Prostate gland (tissue), 2 donors: ENCODE data around the gene AP2M1. TPM values are rescaled to one million over a fixed set of nuclear protein-coding genes. Genes with fewer than 3 reads are reported as not detected.

Experiments
- DNase-seq: peaks from one replicate; pipeline ENCODE4 v3.0.0-alpha.2; 2019; ENCODE audit warnings: low spot score
- H3K27ac ChIP-seq, 2 donors: fragments of 200-600 bp; sonication (generic); 2 replicates each; pipeline ENCODE4 v1.5.1; 2017 to 2019
- H3K27me3 ChIP-seq: fragments of 200-600 bp; sonication (generic); replicated peaks from 2 replicates; pipeline ENCODE4 v1.5.1; 2019; ENCODE audit not compliant: insufficient read depth
- H3K36me3 ChIP-seq, 2 donors: fragments of 200-600 bp; sonication (generic); 1 replicate in 1 of 2; 2 replicates in 1 of 2; pipeline versions ENCODE4 v1.5.1 to v1.8.1; 2017 to 2019
- H3K4me1 ChIP-seq: fragments of 200-600 bp; sonication (generic); replicated peaks from 2 replicates; pipeline ENCODE4 v1.5.1; 2019
- H3K4me3 ChIP-seq, 2 donors: fragments of 200-600 bp; sonication (generic); 2 replicates each; pipeline ENCODE4 v1.5.1; 2017 to 2019
- H3K9me3 ChIP-seq: fragments of 200-600 bp; sonication (generic); 2 replicates; pipeline ENCODE4 v1.5.1; 2017
- POLR2A ChIP-seq: fragments of 450-650 bp; IDR thresholded peaks from one replicate; pipeline ENCODE4 v1.6.1; 2016; ENCODE audit warnings: antibody characterized with exemption, mild to moderate bottlenecking
- POLR2AphosphoS5 ChIP-seq: sonication (generic); formaldehyde crosslinking; IDR thresholded peaks from one replicate; pipeline ENCODE4 v1.6.1; 2017; ENCODE audit warnings: antibody characterized with exemption
- WGBS: methylation state at CpG from one replicate; pipeline ENCODE4 v1.1.5; 2018; 5-methylcytosine and 5-hydroxymethylcytosine counted together
- intact Hi-C: fragments of 100-400 bp; cut with DNase I; formaldehyde crosslinking; loops from one replicate; pipeline ENCODE4 v1.14.2; 2022
- total RNA-seq, 2 donors: library from RNA; depleted of rRNA; stranded (reverse); fragments of >200 nt; gene quantifications; one replicate each; pipeline ENCODE4 v1.1.0, GENCODE V29; 2016
- TF ChIP-seq, protein P1 (sequence below), 4 experiments: fragments of 200-600 bp in 2 of 4; fragments of 450-650 bp in 2 of 4; sonication (generic) in 2 of 4; IDR thresholded peaks; 1 replicate in 3 of 4; 2 replicates in 1 of 4; pipeline ENCODE4 v1.5.1; 2016 to 2019; ENCODE audit warnings: antibody characterized with exemption in 4 of 4, mild to moderate bottlenecking in 2 of 4, moderate library complexity in 2 of 4

Gene AP2M1
- total RNA-seq, 2 donors from 2014 or later, result 183 to 307 TPM

DNA sequence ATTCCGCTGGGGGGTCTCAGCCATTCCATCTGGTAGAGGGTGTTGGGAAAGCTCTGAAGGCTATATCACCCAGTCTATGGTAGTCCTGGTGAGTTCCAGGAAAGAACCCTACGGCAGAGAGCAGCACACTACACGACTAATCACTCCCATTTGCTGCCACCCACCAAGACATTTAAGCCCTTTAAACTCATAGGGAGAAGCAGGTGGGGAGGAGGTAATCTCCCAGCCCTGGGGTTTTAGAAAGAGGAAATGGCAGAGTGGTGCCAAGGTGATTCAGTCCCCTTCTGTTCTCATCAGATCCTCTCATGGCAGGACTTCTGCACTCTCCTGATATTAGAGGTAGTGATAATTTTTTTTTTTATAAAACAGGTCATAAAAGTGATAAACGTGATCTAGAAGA, 44.2 kb downstream of the AP2M1 start:
- 42% methylated on average over 4 of the region's 4 CpGs for WGBS
- H3K27ac ChIP-seq, result no peak overlapping the region
- intact Hi-C loops, result no loop called here
- no peak for DNase-seq
- no peaks in the 10 kb centered on the region for H3K9me3 ChIP-seq
- H3K27me3 ChIP-seq, result no peaks in the 10 kb centered on the region
- H3K4me1 ChIP-seq, result no peaks in the 10 kb centered on the region
- TF ChIP-seq, protein P1, sequence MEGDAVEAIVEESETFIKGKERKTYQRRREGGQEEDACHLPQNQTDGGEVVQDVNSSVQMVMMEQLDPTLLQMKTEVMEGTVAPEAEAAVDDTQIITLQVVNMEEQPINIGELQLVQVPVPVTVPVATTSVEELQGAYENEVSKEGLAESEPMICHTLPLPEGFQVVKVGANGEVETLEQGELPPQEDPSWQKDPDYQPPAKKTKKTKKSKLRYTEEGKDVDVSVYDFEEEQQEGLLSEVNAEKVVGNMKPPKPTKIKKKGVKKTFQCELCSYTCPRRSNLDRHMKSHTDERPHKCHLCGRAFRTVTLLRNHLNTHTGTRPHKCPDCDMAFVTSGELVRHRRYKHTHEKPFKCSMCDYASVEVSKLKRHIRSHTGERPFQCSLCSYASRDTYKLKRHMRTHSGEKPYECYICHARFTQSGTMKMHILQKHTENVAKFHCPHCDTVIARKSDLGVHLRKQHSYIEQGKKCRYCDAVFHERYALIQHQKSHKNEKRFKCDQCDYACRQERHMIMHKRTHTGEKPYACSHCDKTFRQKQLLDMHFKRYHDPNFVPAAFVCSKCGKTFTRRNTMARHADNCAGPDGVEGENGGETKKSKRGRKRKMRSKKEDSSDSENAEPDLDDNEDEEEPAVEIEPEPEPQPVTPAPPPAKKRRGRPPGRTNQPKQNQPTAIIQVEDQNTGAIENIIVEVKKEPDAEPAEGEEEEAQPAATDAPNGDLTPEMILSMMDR (IDR thresholded peaks at IDR 0.05), result no peak
- no peak for TF ChIP-seq POLR2AphosphoS5
- TF ChIP-seq POLR2A, result no peak
- H3K36me3 ChIP-seq, result no peaks in the 10 kb centered on the region
- H3K4me3 ChIP-seq, result no peak overlapping the region

DNA sequence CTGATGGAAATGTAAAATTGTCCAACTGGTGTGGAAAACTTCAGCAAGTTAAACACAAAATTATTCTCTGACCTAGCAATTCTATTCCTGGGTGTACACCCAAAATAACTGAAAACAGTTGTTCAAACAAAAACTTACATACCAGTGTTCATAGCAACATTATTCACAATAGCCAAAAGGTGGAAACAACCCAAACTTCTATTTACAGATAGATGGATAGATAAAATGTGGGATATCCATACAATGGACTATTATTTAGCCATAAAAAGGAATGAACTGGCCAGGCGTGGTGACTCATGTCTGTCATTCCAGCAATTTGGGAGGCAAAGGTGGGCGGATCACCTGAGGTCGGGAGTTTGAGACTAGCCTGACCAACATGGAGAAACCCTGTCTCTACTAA, 47.9 kb downstream of the AP2M1 start:
- no peaks in the 10 kb centered on the region for H3K4me1 ChIP-seq
- no peaks in the 10 kb centered on the region for H3K9me3 ChIP-seq
- H3K27ac ChIP-seq, result no peak overlapping the region
- no peaks in the 10 kb centered on the region for H3K36me3 ChIP-seq
- WGBS, result 55% methylated on average over 3 of the region's 3 CpGs
- no peak for DNase-seq
- intact Hi-C loops, result no loop called here
- no peaks in the 10 kb centered on the region for H3K27me3 ChIP-seq
- TF ChIP-seq POLR2AphosphoS5 (no peak), POLR2A (no peak)
- TF ChIP-seq, protein P1 (IDR thresholded peaks at IDR 0.05), result no peak
- no peak overlapping the region for H3K4me3 ChIP-seq

DNA sequence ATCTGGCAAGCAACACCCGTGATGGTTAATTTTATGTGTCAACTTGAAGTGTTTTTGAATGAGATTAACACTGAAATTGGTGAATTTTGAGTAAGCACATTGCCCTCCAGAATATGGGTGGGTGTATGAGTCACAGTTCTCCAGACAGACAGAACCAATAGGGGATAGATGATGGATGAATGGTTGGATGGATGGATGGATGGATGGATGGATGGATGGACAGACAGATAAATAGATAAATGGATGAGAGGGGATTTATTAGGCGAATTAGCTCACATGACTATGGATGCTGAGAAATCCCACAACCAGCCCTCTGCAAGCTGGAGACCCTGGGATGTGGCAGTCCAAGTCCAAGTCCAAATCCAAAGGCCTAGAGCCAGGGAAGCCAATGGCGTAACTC, 49.3 kb downstream of the AP2M1 start:
- intact Hi-C loops, result no loop called here
- TF ChIP-seq POLR2A (no peak), POLR2AphosphoS5 (no peak)
- TF ChIP-seq, protein P1 (IDR thresholded peaks at IDR 0.05), result no peak
- H3K4me3 ChIP-seq, result no peak overlapping the region
- H3K36me3 ChIP-seq, result no peaks in the 10 kb centered on the region
- DNase-seq, result no peak
- no peaks in the 10 kb centered on the region for H3K9me3 ChIP-seq
- H3K27ac ChIP-seq, result no peak overlapping the region
- WGBS, result 80% methylated on average over 3 of the region's 3 CpGs
- H3K4me1 ChIP-seq, result no peaks in the 10 kb centered on the region
- H3K27me3 ChIP-seq, result no peaks in the 10 kb centered on the region

DNA sequence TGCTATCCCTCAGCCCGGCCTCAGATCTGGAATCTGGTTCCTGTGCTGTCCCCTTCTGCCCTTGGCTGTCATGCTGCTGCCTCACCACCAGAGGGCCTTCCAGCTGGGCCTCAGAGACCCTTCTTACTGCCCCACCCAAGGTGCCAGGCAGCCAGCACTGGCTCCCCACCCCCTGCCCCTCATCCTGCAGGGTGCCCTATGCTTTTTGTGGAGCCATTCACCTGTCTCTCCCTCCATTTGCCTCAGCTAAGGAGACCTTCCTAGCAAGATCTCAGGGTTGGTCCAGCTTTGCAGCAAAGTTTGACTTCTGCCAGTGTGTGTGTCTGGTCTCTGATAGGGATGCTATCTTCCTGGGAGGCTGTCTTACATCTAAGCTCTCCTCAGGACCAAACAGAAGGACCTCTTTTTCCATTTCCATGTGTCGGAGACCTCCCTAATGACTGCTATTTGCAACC, 52.9 kb downstream of the AP2M1 start:
- TF ChIP-seq, protein P1 (IDR thresholded peaks at IDR 0.05), result peak; percentile 35 to 57 (median 51)
- TF ChIP-seq POLR2AphosphoS5, result no peak
- no peak overlapping the region for H3K27ac ChIP-seq
- DNase-seq, result no peak
- 55% methylated on average over 2 of the region's 2 CpGs for WGBS
- H3K9me3 ChIP-seq, result no peaks in the 10 kb centered on the region
- no peaks in the 10 kb centered on the region for H3K36me3 ChIP-seq
- H3K27me3 ChIP-seq, result no peaks in the 10 kb centered on the region
- no peak overlapping the region for H3K4me3 ChIP-seq
- peaks cover 9% of the 10 kb centered on the region for H3K4me1 ChIP-seq
- intact Hi-C loops, result no loop called here

DNA sequence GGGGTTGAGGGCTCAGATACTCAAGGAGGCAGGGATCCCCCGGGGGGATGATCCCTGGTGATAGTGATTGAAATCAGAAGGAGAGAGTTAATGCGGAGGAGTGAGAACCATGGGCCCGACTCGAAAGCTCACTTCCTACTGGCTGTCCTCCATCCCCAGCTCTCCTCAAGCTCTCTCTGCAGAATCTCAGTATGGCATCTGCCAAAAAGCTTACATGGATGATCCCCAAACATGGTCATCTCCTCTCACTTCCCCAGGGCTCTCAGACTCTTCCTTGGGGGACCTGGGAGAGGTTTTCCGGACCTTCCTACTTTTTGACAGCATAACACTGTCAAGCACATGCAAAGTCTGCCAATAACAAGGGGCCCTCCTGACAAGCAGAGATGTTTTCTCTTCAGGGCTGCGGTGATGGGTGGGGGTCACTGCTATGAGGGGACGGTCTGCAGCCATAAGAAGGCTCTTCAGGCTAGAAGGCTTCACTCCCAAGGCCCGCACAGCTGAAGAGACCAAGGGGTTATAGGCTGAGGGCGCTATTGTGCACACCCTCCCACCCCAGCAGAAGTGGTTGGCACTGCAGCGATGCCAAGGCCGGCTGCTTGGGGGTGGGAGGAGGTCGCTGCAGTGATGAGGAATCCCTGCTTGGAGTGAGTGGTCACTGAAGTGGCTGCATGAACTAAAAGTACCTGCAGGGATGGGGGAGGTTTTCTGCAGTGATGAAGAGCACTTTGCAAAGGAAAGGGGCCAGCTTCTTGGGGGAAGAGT, 53.9 kb downstream of the AP2M1 start:
- Histone ChIP-seq H3K4me1 (peaks cover 9% of the 10 kb centered on the region), H3K27me3 (no peaks in the 10 kb centered on the region), H3K36me3 (no peaks in the 10 kb centered on the region), H3K27ac (no peak overlapping the region), H3K4me3 (no peak overlapping the region), H3K9me3 (no peaks in the 10 kb centered on the region)
- intact Hi-C loops, result no loop called here
- TF ChIP-seq, protein P1 (IDR thresholded peaks at IDR 0.05), result no peak
- no peak for TF ChIP-seq POLR2A
- TF ChIP-seq POLR2AphosphoS5, result no peak
- no peak for DNase-seq
- 42% methylated on average over 12 of the region's 12 CpGs for WGBS
